Testis (tissue), 3 donors: Measurements from ENCODE around the gene METRNL. TPM values are rescaled to one million over a fixed set of nuclear protein-coding genes. Genes with fewer than 3 reads are reported as not detected.
A peak's percentile ranks its signal among the peaks of the same experiment; 100 is the strongest.
"Not testable (repeated sequence)": the region's sequence is repeated elsewhere in the genome, so short reads cannot be mapped to it uniquely, and the experiment has no call there.

Experiments used
- DNase-seq: peaks from one replicate; pipeline ENCODE4 v3.0.0-alpha.2; 2019
- H3K27ac ChIP-seq, 2 donors: fragments of 200-600 bp; sonication (generic); one replicate each; pipeline ENCODE4 v1.5.1; 2019
- H3K27me3 ChIP-seq: fragments of 200-600 bp; sonication (generic); one replicate; pipeline ENCODE4 v1.5.1; 2019
- H3K36me3 ChIP-seq: fragments of 200-600 bp; sonication (generic); one replicate; pipeline ENCODE4 v1.5.1; 2017; ENCODE audit warnings: low read depth; ENCODE audit errors: missing control alignments
- H3K4me1 ChIP-seq: fragments of 200-600 bp; sonication (generic); one replicate; pipeline ENCODE4 v1.5.1; 2019
- H3K4me3 ChIP-seq, 2 donors: fragments of 200-600 bp; sonication (generic); one replicate each; pipeline ENCODE4 v1.5.1; 2017 to 2019
- H3K9me3 ChIP-seq: fragments of 200-600 bp; sonication (generic); one replicate; pipeline ENCODE4 v1.5.1; 2017
- POLR2A ChIP-seq: fragments of 450-650 bp; IDR thresholded peaks from one replicate; pipeline ENCODE4 v1.6.1; 2017; ENCODE audit warnings: antibody characterized with exemption, mild to moderate bottlenecking, moderate library complexity
- WGBS, 2 donors: methylation state at CpG; one replicate each; pipeline ENCODE4 v1.1.5; 2018; 5-methylcytosine and 5-hydroxymethylcytosine counted together
- intact Hi-C: fragments of 100-400 bp; cut with DNase I; formaldehyde crosslinking; loops from one replicate; pipeline ENCODE4 v1.15.1; 2023; ENCODE audit warnings: low total_unique reads
- polyA plus RNA-seq: library from polyadenylated mRNA; stranded (reverse); fragments of 350-450 nt; fragmentation: Illumina TruSeq; extraction: RNeasy Lipid Tissue Mini Kit (QIAGEN cat#74804); gene quantifications from one replicate; pipeline ENCODE4 v1.2.3, GENCODE V29; 2014; ENCODE audit warnings: low read depth, low replicate concordance; ENCODE audit not compliant: insufficient read depth
- total RNA-seq, 2 donors: library from RNA; depleted of rRNA; stranded (reverse); fragments of >200 nt; gene quantifications; one replicate each; pipeline ENCODE4 v1.2.3, GENCODE V29; 2016
- TF ChIP-seq, protein P1 (sequence below), 3 experiments: fragments of 450-650 bp in 2 of 3; fragments of 200-600 bp in 1 of 3; sonication (generic) in 1 of 3; IDR thresholded peaks; one replicate each; pipeline ENCODE4 v1.5.1; 2016 to 2019; ENCODE audit warnings: antibody characterized with exemption in 3 of 3, mild to moderate bottlenecking in 2 of 3, moderate library complexity in 1 of 3

METRNL gene
- total and polyA plus RNA-seq, 3 donors from 2014 or later: 54.6 to 86.1 (median 56.1) TPM

DNA sequence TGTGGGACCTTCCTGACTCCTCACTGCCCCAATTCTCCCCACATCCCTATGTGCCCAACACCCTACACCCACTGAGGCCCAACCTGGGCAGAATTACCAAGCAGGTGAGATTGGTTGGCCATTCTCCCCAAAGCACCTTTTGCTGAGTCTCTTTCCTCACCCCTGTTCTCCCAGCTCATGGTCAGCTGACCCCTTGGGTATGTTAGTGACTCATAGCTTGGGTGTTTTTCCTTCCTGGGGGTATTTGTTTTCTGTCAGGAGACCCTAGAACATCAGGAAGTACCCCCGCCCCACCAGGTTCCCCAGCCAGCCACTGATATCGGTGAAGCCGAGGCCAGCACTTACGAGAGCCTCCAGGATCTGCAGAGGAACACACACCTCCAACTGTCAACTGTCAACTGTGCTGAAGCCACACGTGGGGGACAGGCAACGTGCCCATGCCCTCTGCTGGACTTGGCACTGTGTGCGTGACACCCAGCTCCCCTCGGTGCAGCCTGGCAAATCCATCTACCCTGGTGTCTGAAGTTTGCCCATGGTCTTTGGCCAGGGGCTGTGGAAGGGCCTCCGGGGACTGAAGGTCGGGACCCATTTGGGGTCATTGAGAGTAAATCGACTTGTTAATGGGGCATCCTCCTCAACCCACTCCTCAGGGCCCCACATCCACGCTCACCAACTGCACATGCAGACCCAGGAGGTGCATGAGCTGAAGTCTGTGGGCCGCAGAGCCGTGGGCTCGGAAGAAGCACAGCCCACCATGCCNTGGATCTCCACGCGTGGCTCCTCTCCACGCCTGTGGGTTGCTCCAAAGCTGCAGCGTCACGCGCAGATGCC, 53.1 kb downstream of the METRNL start:
- no peak for DNase-seq
- TF ChIP-seq, protein P1, sequence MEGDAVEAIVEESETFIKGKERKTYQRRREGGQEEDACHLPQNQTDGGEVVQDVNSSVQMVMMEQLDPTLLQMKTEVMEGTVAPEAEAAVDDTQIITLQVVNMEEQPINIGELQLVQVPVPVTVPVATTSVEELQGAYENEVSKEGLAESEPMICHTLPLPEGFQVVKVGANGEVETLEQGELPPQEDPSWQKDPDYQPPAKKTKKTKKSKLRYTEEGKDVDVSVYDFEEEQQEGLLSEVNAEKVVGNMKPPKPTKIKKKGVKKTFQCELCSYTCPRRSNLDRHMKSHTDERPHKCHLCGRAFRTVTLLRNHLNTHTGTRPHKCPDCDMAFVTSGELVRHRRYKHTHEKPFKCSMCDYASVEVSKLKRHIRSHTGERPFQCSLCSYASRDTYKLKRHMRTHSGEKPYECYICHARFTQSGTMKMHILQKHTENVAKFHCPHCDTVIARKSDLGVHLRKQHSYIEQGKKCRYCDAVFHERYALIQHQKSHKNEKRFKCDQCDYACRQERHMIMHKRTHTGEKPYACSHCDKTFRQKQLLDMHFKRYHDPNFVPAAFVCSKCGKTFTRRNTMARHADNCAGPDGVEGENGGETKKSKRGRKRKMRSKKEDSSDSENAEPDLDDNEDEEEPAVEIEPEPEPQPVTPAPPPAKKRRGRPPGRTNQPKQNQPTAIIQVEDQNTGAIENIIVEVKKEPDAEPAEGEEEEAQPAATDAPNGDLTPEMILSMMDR (IDR thresholded peaks at IDR 0.05): no peak
- no peak for TF ChIP-seq POLR2A
- no peak overlapping the region for H3K4me3 ChIP-seq
- H3K4me1 ChIP-seq: peaks cover 4% of the 10 kb centered on the region
- intact Hi-C loops: no loop called here
- no peaks in the 10 kb centered on the region for H3K9me3 ChIP-seq
- 86 to 95% methylated on average over 10 to 21 of the region's 21 CpGs for WGBS, 2 donors
- H3K36me3 ChIP-seq: no peaks in the 10 kb centered on the region
- H3K27me3 ChIP-seq: no peaks in the 10 kb centered on the region
- no peak overlapping the region for H3K27ac ChIP-seq

- intact Hi-C loops: no loop called here
- H3K4me3 ChIP-seq: no peak overlapping the region
- no peaks in the 10 kb centered on the region for H3K9me3 ChIP-seq
- H3K4me1 ChIP-seq: peaks cover 4% of the 10 kb centered on the region
- no peaks in the 10 kb centered on the region for H3K36me3 ChIP-seq
- H3K27ac ChIP-seq: no peak overlapping the region
- peak; percentile 6 for DNase-seq
- 76 to 83% methylated on average over 13 to 16 of the region's 16 CpGs for WGBS, 2 donors
- no peak for TF ChIP-seq POLR2A
- TF ChIP-seq, protein P1 (IDR thresholded peaks at IDR 0.05): no peak
- no peaks in the 10 kb centered on the region for H3K27me3 ChIP-seq
Observed at GRCh38 chr17:83133302-83134121, 54.1 kb downstream of the METRNL start.

GRCh38 chr17:83134456-83134855, 55.0 kb downstream of the METRNL start:
- H3K4me1 ChIP-seq, H3K27ac ChIP-seq, H3K4me3 ChIP-seq, DNase-seq, intact Hi-C loops, H3K27me3 ChIP-seq, H3K36me3 ChIP-seq, H3K9me3 ChIP-seq: not testable (repeated sequence)
- WGBS, 2 donors: 85% methylated on average over 35 of the region's 38 CpGs; no CpG with 5 or more reads in 1 of the 2 donors

DNA sequence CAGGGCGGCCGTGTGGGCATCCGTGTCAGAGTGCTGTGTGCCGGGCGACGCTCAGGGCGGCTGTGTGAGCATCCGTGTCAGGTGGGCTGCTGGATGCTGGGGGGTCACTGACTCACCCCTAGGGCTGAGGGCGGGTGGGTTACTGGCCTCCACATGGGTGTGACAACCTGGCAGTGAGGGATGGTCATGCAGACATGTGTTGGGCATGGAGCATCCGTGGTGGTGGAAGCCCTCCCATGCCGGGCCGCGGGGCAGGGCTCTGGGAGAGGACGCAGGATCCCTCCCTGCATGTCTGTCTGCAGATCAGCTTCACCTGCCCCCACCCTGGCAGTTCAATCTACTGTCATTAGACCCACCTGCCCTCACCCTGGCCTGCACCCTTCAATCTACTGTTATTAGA, 56.3 kb downstream of the METRNL start:
- 93 to 94% methylated on average over 13 to 14 of the region's 14 CpGs for WGBS, 2 donors
- intact Hi-C loops: no loop called here
- Histone ChIP-seq H3K36me3 (no peaks in the 10 kb centered on the region), H3K4me3 (no peak overlapping the region), H3K27me3 (no peaks in the 10 kb centered on the region), H3K27ac (no peak overlapping the region), H3K4me1 (no peaks in the 10 kb centered on the region), H3K9me3 (no peaks in the 10 kb centered on the region)
- TF ChIP-seq POLR2A: no peak
- TF ChIP-seq, protein P1 (IDR thresholded peaks at IDR 0.05): no peak
- DNase-seq: peak; percentile 9

DNA sequence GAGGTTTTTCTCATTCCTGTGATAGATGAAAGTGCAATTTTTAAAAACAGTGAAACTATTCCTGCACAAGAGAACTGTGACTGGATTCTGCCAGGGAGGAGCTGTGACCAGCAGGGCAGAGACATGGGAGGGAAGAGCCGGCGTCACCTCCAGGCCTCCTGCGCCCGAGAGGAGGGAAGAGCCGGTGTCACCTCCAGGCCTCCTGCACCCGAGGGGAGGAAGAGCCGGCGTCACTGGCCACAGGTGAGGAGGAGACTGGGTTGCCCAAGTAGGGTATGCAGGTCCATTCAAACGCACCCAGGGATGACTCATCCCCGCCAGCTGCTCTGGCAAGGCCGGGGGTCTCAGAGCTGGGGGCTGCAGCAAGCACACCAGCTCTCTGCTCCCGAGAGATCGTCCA, 56.7 kb downstream of the METRNL start:
- Histone ChIP-seq H3K27me3 (no peaks in the 10 kb centered on the region), H3K36me3 (no peaks in the 10 kb centered on the region), H3K9me3 (no peaks in the 10 kb centered on the region), H3K4me1 (no peaks in the 10 kb centered on the region), H3K27ac (no peak overlapping the region), H3K4me3 (no peak overlapping the region)
- WGBS, 2 donors: 88 to 96% methylated on average over 13 of the region's 13 CpGs
- peak; percentile 5 for DNase-seq
- intact Hi-C loops: no loop called here
- TF ChIP-seq, protein P1 (IDR thresholded peaks at IDR 0.05): no peak
- TF ChIP-seq POLR2A: no peak
